DMS114 treated with DMSO at 0.1 percent for 48 hours (cell line): Measurements from ENCODE around the gene PLA2R1.
"Not testable (repeated sequence)": the region's sequence is repeated elsewhere in the genome, so short reads cannot be mapped to it uniquely, and the experiment has no call there.

Source experiments
- DNase-seq: peaks from one replicate; lab custom pipeline; 2025; ENCODE audit not compliant: unreplicated experiment; lab: John Stamatoyannopoulos, UW

Gene PLA2R1

DNA sequence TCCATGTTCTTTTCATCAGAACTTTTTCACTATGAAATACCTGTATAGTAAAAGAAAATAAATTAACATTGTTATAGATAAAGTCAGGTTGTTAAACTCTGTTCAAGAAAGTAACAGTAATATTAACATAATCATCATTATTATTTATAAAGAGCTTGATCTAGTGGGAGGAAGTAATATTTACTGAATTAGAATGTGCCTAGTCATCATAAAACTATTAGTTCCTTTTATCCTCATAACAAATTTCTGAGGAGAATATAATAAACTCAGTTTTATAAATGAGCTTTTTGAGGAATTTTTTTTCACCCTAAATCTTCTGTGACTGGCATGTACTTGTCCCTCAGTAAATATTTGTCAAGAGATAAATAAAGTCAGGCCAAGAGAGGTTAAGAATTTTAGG, 78.4 kb downstream of the PLA2R1 start:
- no peak for DNase-seq

DNA sequence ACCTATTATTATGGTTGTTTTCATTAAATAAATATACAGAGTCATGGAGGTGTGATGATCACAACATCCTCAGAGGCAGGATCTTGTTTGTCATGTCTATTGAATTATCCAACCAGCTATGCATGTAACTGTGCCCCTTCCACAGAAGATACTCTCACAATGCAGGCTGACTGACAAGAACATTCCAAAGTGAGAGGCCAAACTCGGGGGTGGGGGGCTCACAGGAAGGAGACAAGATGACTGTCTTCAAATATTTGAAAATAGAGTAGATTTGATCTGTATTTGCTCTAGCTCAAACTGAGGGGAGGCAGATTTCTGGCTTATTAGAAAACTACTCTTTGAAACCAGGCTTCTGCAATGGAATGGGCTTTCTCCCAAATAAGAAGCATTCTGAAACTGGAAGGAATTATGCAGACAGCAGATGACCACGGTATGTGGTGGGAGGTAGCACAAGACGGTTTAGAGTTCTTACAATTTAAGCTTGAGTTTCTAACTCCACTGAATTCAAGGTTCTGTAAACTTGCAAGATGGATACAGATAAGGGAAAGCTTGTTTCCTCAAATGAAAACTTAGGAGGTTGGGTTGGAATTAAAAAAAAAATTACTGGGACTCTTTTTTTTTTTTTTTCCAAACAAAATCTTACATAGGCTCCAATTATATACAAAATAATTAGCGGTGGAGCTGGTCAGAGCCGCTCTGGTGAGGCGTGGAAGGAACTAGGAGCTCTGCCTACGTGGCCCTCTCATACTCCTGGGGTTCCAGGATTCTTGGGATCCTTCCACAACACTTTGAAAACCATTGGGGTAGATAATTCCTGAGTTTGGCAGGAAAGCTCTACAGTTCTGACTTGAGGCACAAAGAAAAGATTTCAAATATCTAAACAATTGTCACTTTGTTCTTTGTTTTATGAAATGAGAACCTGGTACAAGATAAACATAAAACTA, 79.3 kb downstream of the PLA2R1 start:
- no peak for DNase-seq

DNA sequence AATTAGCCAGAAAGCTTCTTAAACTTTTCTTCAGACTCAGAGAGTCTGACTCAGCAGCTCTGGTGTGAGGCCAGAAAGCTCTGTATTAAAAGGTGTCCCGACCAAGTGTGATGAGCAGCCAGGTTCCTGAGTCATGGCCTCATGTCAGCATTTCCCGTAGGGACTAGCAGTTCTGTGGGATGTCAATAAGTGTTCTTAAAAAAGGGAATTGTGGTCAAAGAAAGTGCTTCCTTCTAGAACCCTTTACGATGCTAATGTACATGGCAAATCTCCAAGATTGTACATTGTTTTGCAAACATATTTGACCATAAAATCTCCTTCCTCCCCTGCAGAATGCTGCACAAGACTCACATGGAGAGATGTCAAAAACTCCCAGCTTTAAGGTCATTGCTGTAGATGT, 80.1 kb downstream of the PLA2R1 start:
- DNase-seq = no peak

DNA sequence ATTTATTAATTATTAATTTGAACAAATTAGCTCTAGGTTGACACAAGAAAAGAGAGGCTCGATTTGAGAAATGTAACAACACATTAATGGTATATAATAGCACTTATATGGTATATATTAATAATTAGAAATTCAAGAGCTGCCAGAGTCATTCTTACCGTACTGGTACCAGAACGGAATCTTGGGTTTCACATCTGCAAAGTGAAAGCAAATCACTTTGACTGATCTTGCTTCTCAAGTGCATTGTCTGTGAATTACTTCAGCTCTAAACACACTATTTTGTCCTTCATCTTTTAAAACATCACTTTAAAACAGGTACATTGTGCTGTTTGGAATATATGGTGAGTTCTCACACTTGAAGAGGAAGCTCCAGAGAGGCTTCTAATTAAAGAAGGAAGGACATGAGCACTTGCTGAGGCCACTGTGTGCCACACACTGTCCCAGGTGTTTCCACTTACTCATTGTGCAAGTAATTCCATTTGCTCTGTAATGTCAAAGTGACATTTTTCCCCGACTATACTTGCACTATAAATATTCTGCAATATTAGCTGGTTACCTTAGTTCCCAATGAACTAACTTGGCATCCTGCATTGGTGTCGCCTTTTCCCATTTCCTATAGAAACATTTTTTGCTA, 85.8 kb downstream of the PLA2R1 start:
- no peak for DNase-seq

DNA sequence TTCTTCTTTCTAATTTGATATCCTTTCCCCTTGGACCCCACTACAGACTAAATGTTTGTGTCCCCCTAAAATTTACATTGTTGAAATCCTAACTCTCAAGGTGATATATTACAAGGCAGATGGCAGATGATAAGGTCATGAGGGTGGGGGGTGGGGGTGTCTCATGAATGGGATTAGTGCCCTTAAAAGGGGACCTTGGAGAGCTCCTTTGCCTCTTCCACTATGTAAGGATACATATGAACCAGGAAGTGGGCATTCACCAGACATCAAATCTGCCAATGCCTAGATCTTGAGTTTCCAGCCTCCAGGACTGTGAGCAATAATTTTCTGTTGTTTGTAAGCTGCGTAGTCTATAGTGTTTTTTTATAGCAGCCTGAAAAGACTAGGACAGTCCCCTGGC, 89.1 kb downstream of the PLA2R1 start:
- DNase-seq = no peak

DNA sequence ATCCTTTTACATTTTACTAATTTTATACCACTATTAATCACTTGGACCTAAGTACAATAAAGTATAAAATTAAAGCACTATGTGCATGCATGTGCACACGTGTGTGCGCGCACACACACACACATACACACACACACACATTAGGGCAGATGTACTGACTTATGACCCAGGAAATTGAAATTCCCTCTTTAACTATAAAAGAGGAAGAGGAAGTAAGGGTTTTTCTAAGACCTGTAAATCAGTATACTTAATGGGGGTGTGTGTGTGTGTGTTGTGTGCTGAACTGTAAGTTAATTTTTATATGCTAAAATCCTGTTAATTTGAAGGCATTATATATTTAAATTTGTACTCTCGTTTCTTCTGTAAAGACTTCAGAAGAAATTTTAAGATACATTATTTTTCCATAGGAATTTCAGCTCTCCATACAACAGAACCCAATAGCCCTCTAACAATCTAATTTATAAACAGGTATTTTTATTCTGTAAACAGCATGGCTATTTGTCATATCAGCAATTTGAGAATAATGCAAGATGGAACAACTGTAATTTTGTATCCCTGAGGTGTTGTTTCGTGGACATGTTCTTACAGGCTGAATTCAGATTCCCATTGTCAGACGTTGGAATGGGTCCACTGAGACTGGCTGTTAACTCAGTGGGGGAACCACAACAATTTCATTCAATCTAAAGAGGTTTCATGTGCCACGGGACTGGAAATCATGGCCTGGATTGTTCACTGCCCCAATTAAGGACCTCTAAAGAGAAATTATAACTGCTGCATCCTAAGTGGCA, 90.9 kb downstream of the PLA2R1 start:
- no peak for DNase-seq

DNA sequence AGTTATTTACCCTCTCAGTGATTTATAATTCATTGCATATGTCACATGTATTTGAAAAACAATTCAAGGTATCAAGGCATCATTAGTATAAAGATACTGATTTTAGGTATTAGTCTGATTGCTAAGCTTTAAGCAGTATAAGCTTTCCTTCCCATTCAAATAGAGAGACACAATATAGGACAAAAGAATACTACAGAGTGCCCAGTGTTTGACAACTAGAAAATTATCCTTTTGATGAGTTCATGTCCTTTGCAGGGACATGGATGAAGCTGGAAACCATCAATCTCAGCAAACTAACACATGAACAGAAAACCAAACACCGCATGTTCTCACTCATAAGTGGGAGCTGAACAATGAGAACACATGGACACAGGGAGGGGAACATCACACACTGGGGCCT, 91.9 kb downstream of the PLA2R1 start:
- not testable (repeated sequence) for DNase-seq

DNA sequence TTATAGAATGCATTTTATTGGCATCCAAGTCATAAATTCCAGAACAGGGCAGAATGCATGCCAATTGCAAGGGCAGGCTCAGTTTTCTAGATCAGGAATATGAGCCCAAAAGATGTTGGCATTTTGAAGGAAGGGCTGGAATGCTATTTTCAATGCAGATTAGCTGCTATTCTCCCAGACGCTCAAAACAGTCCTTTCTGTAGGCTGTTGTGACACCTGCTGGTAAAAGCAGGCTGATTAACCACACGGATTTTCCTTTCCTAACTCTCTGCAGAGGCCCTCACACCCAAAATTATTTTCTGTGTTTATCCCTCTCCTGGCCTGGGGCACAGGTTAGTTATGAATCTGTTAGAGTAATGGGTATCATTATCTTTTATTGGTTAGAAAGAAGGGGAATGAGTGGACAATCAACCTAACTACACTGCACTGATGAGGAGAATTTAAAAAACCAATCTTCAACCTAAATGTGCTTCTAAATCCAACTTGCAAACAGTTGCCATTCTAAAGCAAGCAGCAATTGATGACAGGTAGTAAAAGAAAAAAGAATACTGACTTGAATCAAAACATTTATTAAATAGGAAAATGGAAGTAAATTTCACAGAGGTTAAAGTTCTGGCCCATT, 94.0 kb downstream of the PLA2R1 start:
- peak; percentile 5 for DNase-seq

DNA sequence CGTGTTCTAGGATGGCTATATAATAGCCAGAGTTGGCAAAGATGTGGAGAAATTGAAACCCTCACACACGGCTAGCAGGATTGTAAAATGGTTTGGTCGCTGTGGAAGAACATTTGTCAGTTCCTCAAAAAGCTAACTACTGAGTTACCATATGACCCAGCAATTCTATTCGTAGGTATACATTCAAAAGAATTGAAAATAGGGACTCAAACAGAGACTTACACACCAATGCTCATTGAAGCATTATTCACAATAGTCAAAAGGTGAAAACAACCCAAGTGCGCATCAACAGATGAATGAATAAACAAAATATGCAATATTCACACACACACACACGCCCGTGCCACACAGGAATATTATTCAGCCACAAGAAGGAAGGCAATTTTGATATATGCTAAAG, 98.7 kb downstream of the PLA2R1 start:
- no peak for DNase-seq

DNA sequence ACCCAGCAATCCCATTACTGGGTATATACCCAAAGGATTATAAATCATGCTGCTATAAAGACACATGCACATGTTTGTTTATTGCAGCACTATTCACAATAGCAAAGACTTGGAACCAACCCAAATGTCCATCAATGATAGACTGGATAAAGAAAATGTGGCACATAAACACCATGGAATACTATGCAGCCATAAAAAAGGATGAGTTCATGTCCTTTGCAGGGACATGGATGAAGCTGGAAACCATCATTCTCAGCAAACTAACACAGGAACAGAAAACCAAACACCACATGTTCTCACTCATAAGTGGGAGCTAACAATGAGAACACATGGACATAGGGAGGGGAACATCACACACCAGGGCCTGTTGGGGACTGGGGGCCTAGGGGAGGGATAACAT, 99.9 kb downstream of the PLA2R1 start:
- DNase-seq = not testable (repeated sequence)

DNA sequence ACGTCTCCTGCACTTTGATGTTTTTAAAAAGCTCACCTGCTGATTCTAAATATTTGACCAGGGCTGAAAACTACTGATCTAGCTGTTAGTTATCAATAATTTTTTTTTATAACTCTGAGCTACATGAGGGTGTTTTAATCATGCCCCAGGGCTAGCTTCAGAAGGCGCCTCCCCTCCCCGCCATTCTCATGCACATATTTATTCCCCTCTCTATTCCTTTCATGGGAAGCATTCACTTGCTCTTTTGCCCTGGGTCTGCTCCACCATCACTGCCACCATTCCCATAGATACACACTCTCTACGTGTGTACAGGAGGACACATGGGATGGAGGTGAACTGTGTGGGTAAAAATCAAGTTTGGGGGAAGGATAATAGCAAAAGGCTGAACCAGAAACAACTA, 101.0 kb downstream of the PLA2R1 start:
- DNase-seq = no peak

DNA sequence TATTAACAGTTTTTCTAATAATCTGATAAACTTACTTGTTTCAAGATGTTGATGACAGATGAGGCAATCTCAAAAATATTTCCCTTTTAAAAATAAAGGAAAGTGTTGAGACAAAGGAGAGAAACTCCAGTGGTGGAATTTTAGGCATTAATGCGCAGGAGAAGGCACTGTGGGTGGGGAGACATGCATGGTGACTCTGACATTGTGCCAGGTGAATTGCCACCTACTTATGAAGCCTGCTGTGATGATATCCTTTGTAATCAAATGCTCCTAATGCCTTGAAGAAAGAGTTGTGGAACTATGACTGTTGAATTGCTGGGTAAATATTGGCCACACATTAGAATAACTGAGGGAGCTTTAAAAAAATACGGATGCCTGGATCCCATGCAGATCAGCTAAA, 101.4 kb downstream of the PLA2R1 start:
- DNase-seq = no peak

DNA sequence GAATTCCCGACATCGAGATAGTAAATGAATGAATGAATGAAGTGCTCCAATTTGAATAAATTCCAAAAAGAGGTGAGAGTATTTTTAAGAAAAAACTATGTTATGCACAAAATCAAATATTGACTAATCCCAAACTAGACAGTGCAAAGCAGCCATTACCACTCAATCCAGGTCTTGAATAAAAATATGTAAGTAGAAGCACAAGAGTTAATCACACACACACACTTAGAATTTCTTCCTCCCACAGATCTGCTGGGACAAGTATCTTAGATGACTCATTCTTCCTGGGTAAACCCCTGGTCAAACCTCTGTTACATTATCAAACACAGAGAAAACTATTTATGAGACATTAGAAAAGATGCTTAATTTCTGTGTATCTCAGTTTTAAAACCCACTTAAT, 102.0 kb downstream of the PLA2R1 start:
- DNase-seq = no peak

DNA sequence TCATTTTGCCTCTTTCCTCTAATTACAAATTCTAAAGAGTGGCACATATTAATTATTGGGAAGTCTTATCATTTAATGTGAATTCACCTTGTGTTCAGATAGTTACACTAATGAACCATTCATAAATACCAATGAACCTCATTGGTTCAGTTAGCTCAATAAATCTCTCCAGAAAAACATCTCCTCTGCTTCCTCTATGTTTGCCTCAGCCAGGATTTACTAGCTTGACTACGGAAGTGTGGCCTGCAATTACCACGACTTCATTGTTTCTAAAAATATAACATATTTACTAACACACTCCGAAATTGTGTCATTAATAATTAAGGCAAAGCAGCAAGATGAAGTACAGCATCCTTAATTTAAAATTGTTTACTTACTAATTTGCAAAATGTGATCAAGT, 103.3 kb downstream of the PLA2R1 start:
- no peak for DNase-seq

DNA sequence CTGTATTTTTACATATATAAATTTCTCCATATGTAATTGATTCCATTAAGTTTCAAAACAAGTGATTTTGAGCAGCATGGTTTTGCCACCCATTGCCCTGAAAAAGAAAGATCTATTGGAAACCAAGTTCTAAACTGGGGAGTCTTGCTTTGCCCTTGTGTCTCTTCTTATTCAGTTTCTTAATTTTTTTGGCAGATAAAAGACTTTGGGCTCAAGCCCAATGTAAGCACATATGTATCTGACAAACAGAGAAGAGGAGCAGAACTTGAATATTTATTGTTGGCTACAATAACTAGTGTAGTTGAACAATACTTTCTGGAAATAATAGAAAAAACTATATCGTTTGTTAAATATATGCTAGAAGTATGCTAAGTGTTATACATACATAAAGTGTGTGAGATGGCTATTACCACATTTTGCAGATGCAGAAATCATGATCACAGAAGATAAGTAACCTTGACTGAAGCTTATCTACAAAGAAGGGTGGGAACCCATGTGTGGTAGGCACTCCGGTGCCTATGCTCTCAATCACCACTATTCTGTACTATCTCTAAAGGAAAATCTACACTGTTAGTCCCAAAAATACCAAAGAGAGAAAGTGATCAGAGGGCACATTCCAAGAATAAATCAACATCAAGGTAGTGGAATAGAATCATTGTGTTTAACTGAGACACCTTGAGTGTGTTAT, 109.1 kb downstream of the PLA2R1 start:
- DNase-seq = no peak

DNA sequence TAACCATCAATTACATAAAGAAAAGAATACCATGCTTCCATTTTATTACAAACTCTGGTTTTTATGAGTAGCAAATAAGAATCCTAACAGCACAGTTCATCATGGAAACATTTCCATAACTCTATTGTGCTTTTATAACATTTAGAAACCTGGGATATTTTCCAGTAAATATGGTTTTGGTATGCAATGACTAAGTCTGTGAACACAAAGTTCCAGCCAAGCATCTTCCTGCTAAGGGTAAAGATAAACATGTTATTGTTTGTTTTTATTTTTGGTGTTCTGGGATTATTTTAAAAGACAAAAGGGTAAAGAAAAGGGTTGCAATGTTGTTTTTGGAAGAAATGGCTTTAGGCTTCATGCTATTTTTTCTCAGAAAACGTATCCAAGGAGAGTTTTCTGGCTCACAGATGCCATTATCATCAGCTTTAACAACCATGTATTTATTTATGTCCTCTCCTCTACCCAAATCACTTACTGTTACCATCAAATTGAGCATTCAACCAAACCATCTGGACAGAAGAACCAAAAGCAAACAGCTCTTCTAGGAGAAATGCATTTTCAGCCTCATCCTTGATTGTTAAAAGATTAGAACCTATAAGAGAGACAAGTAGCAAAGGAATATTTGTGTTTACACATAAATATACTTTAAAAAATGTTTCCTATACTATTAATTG, 116.0 kb downstream of the PLA2R1 start:
- DNase-seq = no peak

DNA sequence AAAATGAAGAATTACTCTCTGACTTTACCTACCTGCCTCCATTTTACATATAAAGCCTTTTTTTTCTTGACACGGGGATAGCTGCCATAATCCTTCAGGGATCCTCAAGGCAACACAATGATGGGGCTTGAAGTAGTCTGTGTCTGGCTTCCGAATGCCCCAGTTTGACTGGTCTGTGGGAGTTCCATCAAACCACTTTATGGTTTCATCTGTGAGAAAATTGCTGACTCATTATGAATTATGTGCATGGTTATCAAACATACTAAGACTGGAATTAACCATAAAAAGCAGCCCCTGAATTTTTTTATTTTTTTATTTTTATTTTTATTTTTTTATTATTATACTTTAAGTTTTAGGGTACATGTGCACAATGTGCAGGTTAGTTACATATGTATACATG, 117.5 kb downstream of the PLA2R1 start:
- DNase-seq = no peak

DNA sequence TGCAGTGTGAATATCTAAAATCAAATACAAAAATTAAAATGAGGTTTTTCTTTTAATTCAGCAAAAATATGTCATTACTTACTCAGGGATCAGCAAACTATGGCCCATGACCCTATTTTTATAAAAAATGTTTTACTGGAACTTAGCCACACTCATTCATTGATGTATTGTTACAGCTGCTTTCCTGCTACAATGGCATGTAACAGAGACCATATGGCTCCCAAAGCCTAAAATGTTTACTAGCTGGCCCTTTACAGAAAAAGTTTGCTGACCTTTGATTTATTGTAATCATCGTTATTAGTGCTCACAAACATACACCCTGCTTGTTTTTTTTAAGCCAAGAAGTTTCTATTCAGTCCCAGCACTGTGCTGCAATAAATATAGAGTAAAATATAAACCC, 120.3 kb downstream of the PLA2R1 start:
- no peak for DNase-seq

DNA sequence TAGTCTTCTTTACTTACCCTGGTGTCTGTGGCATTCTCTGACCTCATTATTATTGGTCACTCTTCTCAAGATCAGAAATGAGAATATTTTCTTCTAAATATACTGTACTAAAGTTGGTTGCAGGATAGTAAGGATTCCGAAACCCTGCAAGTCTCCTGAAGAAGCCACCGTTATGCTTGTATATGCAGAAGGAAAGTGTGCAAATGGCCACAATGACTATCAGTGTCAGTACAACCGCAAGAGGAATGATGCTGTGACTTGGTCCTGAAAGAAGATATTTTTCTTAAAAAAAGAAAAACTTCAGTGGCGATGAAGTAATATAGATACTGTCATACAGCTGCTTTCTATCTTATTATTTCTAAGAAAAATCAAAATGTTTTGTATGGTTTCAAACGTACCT, 120.7 kb downstream of the PLA2R1 start:
- DNase-seq = no peak

DNA sequence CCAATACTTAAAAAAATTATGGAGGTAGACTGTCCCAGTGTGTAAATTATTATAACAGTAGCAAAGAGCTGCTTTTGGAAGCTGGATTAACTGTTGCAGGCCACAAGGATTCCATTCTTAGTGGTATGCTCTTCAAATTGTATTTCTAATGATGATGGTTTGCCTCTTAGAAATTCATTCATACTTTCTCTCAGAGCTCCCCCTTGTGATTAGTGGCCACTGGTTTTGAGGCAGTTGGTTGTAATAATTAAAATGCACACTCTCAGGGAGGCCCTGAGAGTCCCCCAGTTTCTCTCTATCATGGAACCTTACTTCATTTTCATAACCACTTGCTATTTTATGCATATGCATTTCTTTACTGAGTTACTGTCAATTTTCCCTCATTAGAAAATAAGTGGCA, 122.5 kb downstream of the PLA2R1 start:
- peak; percentile 7 for DNase-seq
